A549 (cell line): ENCODE data around the gene COG3. TPM values are rescaled to one million over a fixed set of nuclear protein-coding genes. Genes with fewer than 3 reads are reported as not detected.

Experiments
- ATAC-seq, 2 experiments: fragments of 200-7000 bp in 1 of 2; fragments of >200 bp in 1 of 2; cut with Nextera tagmentation in 1 of 2; cut with Tn5 transposase in 1 of 2; 3 replicates each; pipeline versions ENCODE4 v1.8.0 to v1.9.1; 2018 to 2020; ENCODE audit warnings: mild to moderate bottlenecking in 1 of 2, moderate library complexity in 1 of 2
- CTCF ChIA-PET: fragments of 300-600 bp; sonication (Branson Sonifier 250); formaldehyde crosslinking; extraction: SDS; loops from one replicate; lab custom pipeline; 2021; ENCODE audit warnings: antibody characterized with exemption, inconsistent platforms; lab: Yijun Ruan, JAX
- POLR2A ChIA-PET: fragments of 350-600 bp; formaldehyde crosslinking; extraction: SDS; loops from one replicate; lab custom pipeline; 2021; ENCODE audit warnings: antibody characterized with exemption, inconsistent platforms; lab: Yijun Ruan, JAX
- DNase-seq, 2 experiments: peaks; one replicate each; pipeline versions ENCODE4 v3.0.0 to v3.0.0-alpha.2; 2011 to 2016; ENCODE audit warnings: low read depth in 1 of 2, low spot score in 1 of 2
- FAIRE-seq: peaks from 2 replicates; lab custom pipeline; 2011; peaks lifted over from hg19 to GRCh38; lab: Jason Lieb, UNC
- H3K27ac ChIP-seq, 2 experiments: fragments of >200 bp; sonication (Bioruptor Twin); formaldehyde crosslinking; 3 replicates each; pipeline ENCODE4 v1.5.1; 2016 to 2017
- H3K4me1 ChIP-seq: fragments of >200 bp; sonication (Bioruptor Twin); formaldehyde crosslinking; 3 replicates; pipeline ENCODE4 v1.6.1; 2016
- H3K4me2 ChIP-seq: fragments of >200 bp; sonication (Bioruptor Twin); formaldehyde crosslinking; 3 replicates; pipeline ENCODE4 v1.6.1; 2016
- H3K4me3 ChIP-seq: fragments of >200 bp; sonication (Bioruptor Twin); formaldehyde crosslinking; 3 replicates; pipeline ENCODE4 v1.5.1; 2016
- H3K9me3 ChIP-seq: fragments of >200 bp; sonication (Bioruptor Twin); formaldehyde crosslinking; 3 replicates; pipeline ENCODE4 v1.6.1; 2016
- CBX2 ChIP-seq: fragments of 200-600 bp; sonication (generic); IDR thresholded peaks from 2 replicates; pipeline ENCODE4 v1.6.1; 2016; ENCODE audit warnings: low read depth, mild to moderate bottlenecking, borderline replicate concordance
- CEBPB ChIP-seq, 2 experiments: fragments of >200 bp in 1 of 2; sonication (Bioruptor Twin) in 1 of 2; formaldehyde crosslinking in 1 of 2; IDR thresholded peaks; 2 replicates each; pipeline ENCODE4 v1.6.1; 2012 to 2016
- EHMT2 ChIP-seq: fragments of 200-600 bp; sonication (generic); IDR thresholded peaks from 2 replicates; pipeline ENCODE4 v1.6.1; 2016; ENCODE audit warnings: antibody characterized with exemption, low read depth, mild to moderate bottlenecking, moderate library complexity
- FOSB ChIP-seq: fragments of 250-450 bp; sonication (Bioruptor Pico); IDR thresholded peaks from 2 replicates; pipeline ENCODE4 v1.5.0; 2020; ENCODE audit warnings: mild to moderate bottlenecking, moderate library complexity
- FOSL2 ChIP-seq, 2 experiments: fragments of 450-650 bp in 1 of 2; fragments of >200 bp in 1 of 2; sonication (Bioruptor Twin) in 1 of 2; formaldehyde crosslinking; IDR thresholded peaks; 2 replicates each; pipeline versions ENCODE4 v1.5.0 to v1.6.1; 2016 to 2020; ENCODE audit warnings: mild to moderate bottlenecking in 1 of 2, moderate library complexity in 1 of 2
- GATA3 ChIP-seq: IDR thresholded peaks from 2 replicates; pipeline ENCODE4 v1.6.1; 2012; ENCODE audit warnings: borderline replicate concordance
- HEYL ChIP-seq: fragments of 250-450 bp; sonication (Bioruptor Pico); IDR thresholded peaks from 2 replicates; pipeline ENCODE4 v1.8.0; 2021; ENCODE audit warnings: mild to moderate bottlenecking, moderate library complexity
- HOXB13 ChIP-seq: fragments of 250-450 bp; sonication (Bioruptor Pico); IDR thresholded peaks from 2 replicates; pipeline ENCODE4 v1.5.0; 2020; ENCODE audit warnings: low read depth, mild to moderate bottlenecking, moderate library complexity
- KDM1A ChIP-seq: fragments of 200-600 bp; sonication (generic); IDR thresholded peaks from 2 replicates; pipeline ENCODE4 v1.6.1; 2016; ENCODE audit warnings: low read depth, mild to moderate bottlenecking
- KDM5A ChIP-seq: fragments of 200-600 bp; sonication (generic); IDR thresholded peaks from 2 replicates; pipeline ENCODE4 v1.6.1; 2016; ENCODE audit warnings: antibody characterized with exemption, mild to moderate bottlenecking
- MAZ ChIP-seq: fragments of 150-350 bp; IDR thresholded peaks from 2 replicates; pipeline ENCODE4 v1.6.1; 2014; ENCODE audit warnings: antibody characterized with exemption, low read depth, low read length, borderline replicate concordance
- PHF8 ChIP-seq: fragments of 200-600 bp; sonication (generic); IDR thresholded peaks from 2 replicates; pipeline ENCODE4 v1.6.1; 2016; ENCODE audit warnings: low read depth, mild to moderate bottlenecking, antibody characterized with exemption, moderate library complexity, borderline replicate concordance
- POLR2AphosphoS2 ChIP-seq: conservative IDR thresholded peaks from 2 replicates; pipeline ENCODE4 v1.6.1; 2012; ENCODE audit warnings: low read length, improper control_type of control experiment, inconsistent platforms
- RAD21 ChIP-seq, 2 experiments: fragments of >200 bp in 1 of 2; sonication (Bioruptor Twin) in 1 of 2; formaldehyde crosslinking in 1 of 2; IDR thresholded peaks in 1 of 2; conservative IDR thresholded peaks in 1 of 2; 2 replicates in 1 of 2; 3 replicates in 1 of 2; pipeline ENCODE4 v1.6.1; 2012 to 2018; ENCODE audit warnings: inconsistent platforms in 1 of 2
- RCOR1 ChIP-seq: fragments of 150-350 bp; IDR thresholded peaks from 2 replicates; pipeline ENCODE4 v1.6.1; 2014; ENCODE audit warnings: antibody characterized with exemption, low read length, low read depth
- REST ChIP-seq: fragments of 200-600 bp; sonication (generic); IDR thresholded peaks from 2 replicates; pipeline ENCODE4 v1.6.1; 2016; ENCODE audit warnings: antibody characterized with exemption, mild to moderate bottlenecking, moderate library complexity
- RFX5 ChIP-seq: fragments of 450-650 bp; IDR thresholded peaks from 2 replicates; pipeline ENCODE4 v1.7.1; 2014; ENCODE audit warnings: antibody characterized with exemption, mild to moderate bottlenecking, moderate library complexity
- RNF2 ChIP-seq: fragments of 200-600 bp; sonication (generic); IDR thresholded peaks from 2 replicates; pipeline ENCODE4 v1.6.1; 2016; ENCODE audit warnings: low read depth, mild to moderate bottlenecking, antibody characterized with exemption, moderate library complexity, borderline replicate concordance
- SMC3 ChIP-seq: fragments of >200 bp; sonication (Bioruptor Twin); formaldehyde crosslinking; IDR thresholded peaks from 3 replicates; pipeline ENCODE4 v1.6.1; 2018; ENCODE audit warnings: inconsistent platforms
- TFCP2L1 ChIP-seq: fragments of 250-450 bp; sonication (Bioruptor Pico); IDR thresholded peaks from 2 replicates; pipeline ENCODE4 v1.5.0; 2021; ENCODE audit warnings: mild to moderate bottlenecking
- TP53 ChIP-seq: fragments of 250-450 bp; sonication (Bioruptor Pico); IDR thresholded peaks from 2 replicates; pipeline ENCODE4 v1.5.0; 2021; ENCODE audit warnings: mild to moderate bottlenecking, moderate library complexity
- ZC3H11A ChIP-seq: fragments of 450-650 bp; IDR thresholded peaks from 2 replicates; pipeline ENCODE4 v1.6.1; 2014; ENCODE audit warnings: antibody characterized with exemption, mild to moderate bottlenecking
- ZFP36 ChIP-seq: fragments of 450-650 bp; IDR thresholded peaks from 2 replicates; pipeline ENCODE4 v1.6.1; 2014; ENCODE audit warnings: borderline replicate concordance; ENCODE audit not compliant: partially characterized antibody
- ZSCAN20 ChIP-seq: fragments of 250-450 bp; sonication (Bioruptor Pico); IDR thresholded peaks from 2 replicates; pipeline ENCODE4 v1.8.0; 2022; ENCODE audit warnings: mild to moderate bottlenecking, moderate library complexity
- WGBS: methylation state at CpG from one replicate; pipeline ENCODE4 v1.1.6; 2017; ENCODE audit errors: missing lambda C conversion rate; 5-methylcytosine and 5-hydroxymethylcytosine counted together
- polyA plus RNA-seq, 4 experiments: library from polyadenylated mRNA; depleted of rRNA in 3 of 4; stranded (reverse); fragments of >200 nt; fragmentation: RNase III in 1 of 4; extraction: RNeasy Plus Mini Kit Qiagen cat#74134 plus additional on column Dnase treatment in 1 of 4; gene quantifications; 2 replicates in 3 of 4; 3 replicates in 1 of 4; pipeline ENCODE4 v1.2.3, GENCODE V29; 2011 to 2017
- TF ChIP-seq, protein P1 (sequence below): fragments of 150-350 bp; IDR thresholded peaks from 2 replicates; pipeline ENCODE4 v1.6.1; 2014; ENCODE audit warnings: low read depth, mild to moderate bottlenecking, low read length
- TF ChIP-seq, protein P2 (sequence below): IDR thresholded peaks from 2 replicates; pipeline ENCODE4 v1.6.1; 2012; ENCODE audit warnings: low read depth, borderline replicate concordance
- TF ChIP-seq, protein P3 (sequence below): fragments of 250-450 bp; sonication (Bioruptor Pico); IDR thresholded peaks from 2 replicates; pipeline ENCODE4 v1.5.0; 2020; ENCODE audit warnings: low read depth, mild to moderate bottlenecking, moderate library complexity

COG3 gene
- polyA plus RNA-seq, 2 of the 4 experiments (the other 2 are of a cell fraction): 8.2 to 23.3 TPM

DNA sequence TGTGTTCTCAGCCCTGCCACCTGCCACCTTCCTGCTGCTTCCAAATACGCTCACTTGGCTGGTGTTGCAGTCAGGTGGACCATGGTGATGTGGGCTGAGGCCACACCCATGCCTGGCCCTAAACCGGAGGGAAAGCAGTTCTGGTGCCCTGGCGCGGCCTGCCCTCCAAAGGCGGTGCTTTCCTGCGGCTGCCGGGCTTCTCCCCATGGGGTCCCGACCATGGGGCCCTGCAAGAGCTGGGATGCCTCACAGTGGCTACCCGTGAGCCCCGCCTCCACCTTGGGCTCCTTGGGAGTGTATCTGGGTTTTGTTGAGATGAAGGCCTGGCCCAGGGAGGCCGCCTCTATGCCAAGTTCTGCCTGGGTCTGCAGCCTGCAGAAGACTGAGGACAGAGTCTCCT is 77.1 kb downstream of the COG3 start:
- CTCF ChIA-PET: no interaction called here
- no peak overlapping the region for H3K27ac ChIP-seq
- FAIRE-seq: no peak

GRCh38 chr13:45542391-45542790 is 77.7 kb downstream of the COG3 start:
- Histone ChIP-seq H3K4me3 (no peak overlapping the region), H3K9me3 (no peaks in the 10 kb centered on the region), H3K4me2 (no peak overlapping the region), H3K27ac (no peak overlapping the region), H3K4me1 (no peaks in the 10 kb centered on the region)
- ATAC-seq (no peak; a peak in 1 of 6 replicates), FAIRE-seq (no peak), DNase-seq (no peak)
- POLR2A ChIA-PET: no interaction called here
- 78% methylated on average over 5 of the region's 8 CpGs for WGBS
- TF ChIP-seq, protein P1, sequence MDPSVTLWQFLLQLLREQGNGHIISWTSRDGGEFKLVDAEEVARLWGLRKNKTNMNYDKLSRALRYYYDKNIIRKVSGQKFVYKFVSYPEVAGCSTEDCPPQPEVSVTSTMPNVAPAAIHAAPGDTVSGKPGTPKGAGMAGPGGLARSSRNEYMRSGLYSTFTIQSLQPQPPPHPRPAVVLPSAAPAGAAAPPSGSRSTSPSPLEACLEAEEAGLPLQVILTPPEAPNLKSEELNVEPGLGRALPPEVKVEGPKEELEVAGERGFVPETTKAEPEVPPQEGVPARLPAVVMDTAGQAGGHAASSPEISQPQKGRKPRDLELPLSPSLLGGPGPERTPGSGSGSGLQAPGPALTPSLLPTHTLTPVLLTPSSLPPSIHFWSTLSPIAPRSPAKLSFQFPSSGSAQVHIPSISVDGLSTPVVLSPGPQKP: no peak
- TF ChIP-seq RNF2 (no peak), CEBPB (IDR thresholded peaks at IDR 0.05) (no peak)
- CTCF ChIA-PET: no interaction called here

More for the DNA sequence above, 77.1 kb downstream of the COG3 start:
- ATAC-seq (no peak), DNase-seq (no peak)
- no peak for TF ChIP-seq HEYL (CRISPR knock-in tag)
- TF ChIP-seq RCOR1: no peak
- TF ChIP-seq, protein P2, sequence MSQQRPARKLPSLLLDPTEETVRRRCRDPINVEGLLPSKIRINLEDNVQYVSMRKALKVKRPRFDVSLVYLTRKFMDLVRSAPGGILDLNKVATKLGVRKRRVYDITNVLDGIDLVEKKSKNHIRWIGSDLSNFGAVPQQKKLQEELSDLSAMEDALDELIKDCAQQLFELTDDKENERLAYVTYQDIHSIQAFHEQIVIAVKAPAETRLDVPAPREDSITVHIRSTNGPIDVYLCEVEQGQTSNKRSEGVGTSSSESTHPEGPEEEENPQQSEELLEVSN: no peak
- TF ChIP-seq KDM1A: no peak
- TF ChIP-seq CBX2: no peak
- no peak for TF ChIP-seq TFCP2L1 (CRISPR knock-in tag)
- TF ChIP-seq HOXB13 (CRISPR knock-in tag): no peak
- TF ChIP-seq EHMT2: no peak
- TF ChIP-seq, protein P3, sequence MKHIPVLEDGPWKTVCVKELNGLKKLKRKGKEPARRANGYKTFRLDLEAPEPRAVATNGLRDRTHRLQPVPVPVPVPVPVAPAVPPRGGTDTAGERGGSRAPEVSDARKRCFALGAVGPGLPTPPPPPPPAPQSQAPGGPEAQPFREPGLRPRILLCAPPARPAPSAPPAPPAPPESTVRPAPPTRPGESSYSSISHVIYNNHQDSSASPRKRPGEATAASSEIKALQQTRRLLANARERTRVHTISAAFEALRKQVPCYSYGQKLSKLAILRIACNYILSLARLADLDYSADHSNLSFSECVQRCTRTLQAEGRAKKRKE (CRISPR knock-in tag): no peak
- no peak for TF ChIP-seq RFX5
- TF ChIP-seq, protein P1: no peak
- no peak for TF ChIP-seq TP53 (CRISPR knock-in tag)
- no peak for TF ChIP-seq ZC3H11A
- no peak for TF ChIP-seq FOSL2 (IDR thresholded peaks at IDR 0.05)
- TF ChIP-seq FOSL2 (CRISPR knock-in tag; IDR thresholded peaks at IDR 0.05): no peak
- TF ChIP-seq SMC3: no peak
- POLR2A ChIA-PET: no interaction called here
- Histone ChIP-seq H3K4me2 (no peak overlapping the region), H3K4me1 (no peaks in the 10 kb centered on the region), H3K9me3 (no peaks in the 10 kb centered on the region), H3K4me3 (no peak overlapping the region)
- WGBS: 86% methylated on average over 1 of the region's 11 CpGs

DNA sequence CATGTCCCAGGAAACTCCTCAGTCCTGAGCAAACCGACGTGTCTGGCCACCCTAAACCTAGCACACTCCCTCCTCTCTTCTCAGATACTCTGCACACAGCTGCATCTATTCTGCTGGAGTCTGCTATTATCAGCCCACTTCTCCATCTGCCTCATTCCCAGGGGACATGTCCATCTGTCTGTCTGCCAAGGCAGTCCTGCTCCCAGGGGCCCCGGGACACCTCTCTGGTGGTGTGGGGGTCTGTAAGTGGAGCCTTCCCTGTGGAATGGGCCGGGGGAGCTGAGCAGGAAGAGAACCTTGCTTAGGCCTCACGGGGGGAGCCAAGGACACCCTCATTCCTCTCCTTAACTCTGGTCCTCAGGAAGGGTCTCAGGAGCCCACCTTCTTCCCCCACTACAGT is 78.1 kb downstream of the COG3 start:
- no peaks in the 10 kb centered on the region for H3K9me3 ChIP-seq
- no peak overlapping the region for H3K4me3 ChIP-seq
- 91% methylated on average over 3 of the region's 5 CpGs for WGBS
- FAIRE-seq (no peak), ATAC-seq (no peak), DNase-seq (no peak)
- CTCF ChIA-PET: no interaction called here
- no peak overlapping the region for H3K27ac ChIP-seq
- POLR2A ChIA-PET: no interaction called here
- H3K4me1 ChIP-seq: no peaks in the 10 kb centered on the region
- H3K4me2 ChIP-seq: no peak overlapping the region
- TF ChIP-seq KDM5A (no peak), GATA3 (no peak), POLR2AphosphoS2 (no peak), ZSCAN20 (CRISPR knock-in tag) (no peak), KDM1A (no peak), TFCP2L1 (CRISPR knock-in tag) (no peak), FOSB (CRISPR knock-in tag) (no peak), MAZ (no peak), RAD21 (conservative IDR thresholded peaks at IDR 0.05 in 1 of 2, IDR thresholded peaks at IDR 0.05 in 1 of 2) (no peak), ZFP36 (no peak), REST (no peak), PHF8 (no peak), ZC3H11A (no peak), HOXB13 (CRISPR knock-in tag) (no peak)
